Activated B cell treated with CpG ODN at 0.5 μM for 24 hours (primary cell): Measurements from ENCODE around the gene FREM2. TPM values are rescaled to one million over a fixed set of nuclear protein-coding genes. Genes with fewer than 3 reads are reported as not detected.

Experiments
- ATAC-seq: fragments of 200-7000 bp; cut with Tn5 transposase; one replicate; pipeline ENCODE4 v1.10.0; 2021; ENCODE audit warnings: low read depth, mild to moderate bottlenecking, moderate library complexity
- CTCF ChIA-PET: fragments of 350-600 bp; sonication (Branson Sonifier 250); formaldehyde crosslinking; loops from one replicate; lab custom pipeline; 2021; ENCODE audit warnings: antibody characterized with exemption; lab: Charles Lee
- POLR2A ChIA-PET: fragments of 350-600 bp; sonication (Branson Sonifier 250); formaldehyde crosslinking; loops from one replicate; lab custom pipeline; 2021; ENCODE audit warnings: antibody characterized with exemption; lab: Charles Lee
- DNase-seq: peaks from one replicate; pipeline ENCODE4 v3.0.0; 2022
- H3K27ac Mint-ChIP-seq: one replicate; pipeline ENCODE4 v1.8.0; 2020; ENCODE audit warnings: mixed read lengths
- H3K27me3 Mint-ChIP-seq: one replicate; pipeline ENCODE4 v1.8.0; 2021; ENCODE audit warnings: mixed read lengths
- H3K36me3 Mint-ChIP-seq: one replicate; pipeline ENCODE4 v1.8.0; 2021; ENCODE audit warnings: low read depth, mixed read lengths
- H3K4me1 Mint-ChIP-seq: one replicate; pipeline ENCODE4 v1.8.0; 2021; ENCODE audit warnings: mixed read lengths
- H3K4me3 Mint-ChIP-seq: one replicate; pipeline ENCODE4 v1.8.0; 2020; ENCODE audit warnings: mild to moderate bottlenecking, mixed read lengths
- H3K9me3 Mint-ChIP-seq: one replicate; pipeline ENCODE4 v1.8.0; 2020; ENCODE audit warnings: mixed read lengths
- intact Hi-C: fragments of 100-400 bp; cut with micrococcal nuclease; formaldehyde crosslinking; loops from one replicate; pipeline ENCODE4 v1.15.1; 2024
- total RNA-seq: library from RNA; stranded (reverse); gene quantifications from 2 replicates; pipeline ENCODE4 v1.2.3, GENCODE V29; 2022
- TF ChIP-seq, protein P1 (sequence below): fragments of 200-600 bp; IDR thresholded peaks from one replicate; pipeline ENCODE4 v1.8.0; 2022; ENCODE audit warnings: antibody characterized with exemption, mild to moderate bottlenecking

Gene FREM2
- total RNA-seq, 1 donor from 2014 or later, result not detected

- Mint-ChIP-seq H3K27me3 (peaks cover 21% of the 10 kb centered on the region), H3K36me3 (no peaks in the 10 kb centered on the region), H3K9me3 (no peaks in the 10 kb centered on the region), H3K4me1 (no peaks in the 10 kb centered on the region), H3K4me3 (no peak overlapping the region), H3K27ac (no peak overlapping the region)
- ChIA-PET POLR2A (no interaction called here), CTCF (no interaction called here)
- DNase-seq, result no peak
- TF ChIP-seq, protein P1, sequence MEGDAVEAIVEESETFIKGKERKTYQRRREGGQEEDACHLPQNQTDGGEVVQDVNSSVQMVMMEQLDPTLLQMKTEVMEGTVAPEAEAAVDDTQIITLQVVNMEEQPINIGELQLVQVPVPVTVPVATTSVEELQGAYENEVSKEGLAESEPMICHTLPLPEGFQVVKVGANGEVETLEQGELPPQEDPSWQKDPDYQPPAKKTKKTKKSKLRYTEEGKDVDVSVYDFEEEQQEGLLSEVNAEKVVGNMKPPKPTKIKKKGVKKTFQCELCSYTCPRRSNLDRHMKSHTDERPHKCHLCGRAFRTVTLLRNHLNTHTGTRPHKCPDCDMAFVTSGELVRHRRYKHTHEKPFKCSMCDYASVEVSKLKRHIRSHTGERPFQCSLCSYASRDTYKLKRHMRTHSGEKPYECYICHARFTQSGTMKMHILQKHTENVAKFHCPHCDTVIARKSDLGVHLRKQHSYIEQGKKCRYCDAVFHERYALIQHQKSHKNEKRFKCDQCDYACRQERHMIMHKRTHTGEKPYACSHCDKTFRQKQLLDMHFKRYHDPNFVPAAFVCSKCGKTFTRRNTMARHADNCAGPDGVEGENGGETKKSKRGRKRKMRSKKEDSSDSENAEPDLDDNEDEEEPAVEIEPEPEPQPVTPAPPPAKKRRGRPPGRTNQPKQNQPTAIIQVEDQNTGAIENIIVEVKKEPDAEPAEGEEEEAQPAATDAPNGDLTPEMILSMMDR, result no peak
- ATAC-seq, result no peak
- intact Hi-C loops, result no loop called here
Measured at GRCh38 chr13:38687246-38688229, 661 bp downstream of the FREM2 start.

- H3K36me3 Mint-ChIP-seq, result no peaks in the 10 kb centered on the region
- intact Hi-C loops, result no loop called here
- no peak overlapping the region for H3K27ac Mint-ChIP-seq
- ATAC-seq (no peak), DNase-seq (no peak)
- no peaks in the 10 kb centered on the region for H3K4me1 Mint-ChIP-seq
- H3K4me3 Mint-ChIP-seq, result no peak overlapping the region
- CTCF ChIA-PET, result no interaction called here
- TF ChIP-seq, protein P1, result no peak
- H3K27me3 Mint-ChIP-seq, result peaks cover 21% of the 10 kb centered on the region
- POLR2A ChIA-PET, result no interaction called here
- no peaks in the 10 kb centered on the region for H3K9me3 Mint-ChIP-seq
Measured at GRCh38 chr13:38688674-38689073, 1.8 kb downstream of the FREM2 start.

- TF ChIP-seq, protein P1, result no peak
- Mint-ChIP-seq H3K4me3 (no peak overlapping the region), H3K27ac (no peak overlapping the region), H3K36me3 (no peaks in the 10 kb centered on the region), H3K27me3 (peaks cover 21% of the 10 kb centered on the region), H3K4me1 (no peaks in the 10 kb centered on the region), H3K9me3 (no peaks in the 10 kb centered on the region)
- ChIA-PET POLR2A (no interaction called here), CTCF (no interaction called here)
- DNase-seq (no peak), ATAC-seq (no peak)
- intact Hi-C loops, result no loop called here
Measured at GRCh38 chr13:38690231-38690630, 3.4 kb downstream of the FREM2 start.

- intact Hi-C loops, result no loop called here
- no peaks in the 10 kb centered on the region for H3K4me1 Mint-ChIP-seq
- no peaks in the 10 kb centered on the region for H3K9me3 Mint-ChIP-seq
- TF ChIP-seq, protein P1, result no peak
- ChIA-PET CTCF (no interaction called here), POLR2A (no interaction called here)
- H3K4me3 Mint-ChIP-seq, result no peak overlapping the region
- H3K27me3 Mint-ChIP-seq, result peaks cover 5% of the 10 kb centered on the region
- ATAC-seq (no peak), DNase-seq (no peak)
- no peak overlapping the region for H3K27ac Mint-ChIP-seq
- H3K36me3 Mint-ChIP-seq, result no peaks in the 10 kb centered on the region
Measured at GRCh38 chr13:38693168-38693567, 6.3 kb downstream of the FREM2 start.

- no peak overlapping the region for H3K27ac Mint-ChIP-seq
- TF ChIP-seq, protein P1, result no peak
- intact Hi-C loops, result no loop called here
- DNase-seq (no peak), ATAC-seq (no peak)
- ChIA-PET CTCF (no interaction called here), POLR2A (no interaction called here)
- no peaks in the 10 kb centered on the region for H3K4me1 Mint-ChIP-seq
- no peaks in the 10 kb centered on the region for H3K9me3 Mint-ChIP-seq
- no peaks in the 10 kb centered on the region for H3K36me3 Mint-ChIP-seq
- H3K27me3 Mint-ChIP-seq, result peaks cover 1% of the 10 kb centered on the region
- H3K4me3 Mint-ChIP-seq, result no peak overlapping the region
Measured at GRCh38 chr13:38693641-38694040, 6.8 kb downstream of the FREM2 start.
